Left kidney (tissue), 2 donors: ENCODE data around the gene ACER1. TPM values are rescaled to one million over a fixed set of nuclear protein-coding genes. Genes with fewer than 3 reads are reported as not detected.
"Not testable (repeated sequence)": the region's sequence is repeated elsewhere in the genome, so short reads cannot be mapped to it uniquely, and the experiment has no call there.

Experiments
- DNase-seq: peaks from one replicate; pipeline ENCODE4 v3.0.0-alpha.2; 2013
- polyA plus RNA-seq: library from polyadenylated mRNA; unstranded; fragments of 120-200 nt; gene quantifications from one replicate; pipeline ENCODE4 v1.2.1, GENCODE V29; 2013; ENCODE audit not compliant: insufficient read length

The ACER1 gene
- polyA plus RNA-seq, 1 donor: not detected

- DNase-seq: no peak
Observed at GRCh38 chr19:6288737-6289136, 44.7 kb downstream of the ACER1 start.

- DNase-seq: no peak
Observed at GRCh38 chr19:6287269-6287885, 46.0 kb downstream of the ACER1 start.

- no peak for DNase-seq
Observed at GRCh38 chr19:6286676-6287075, 46.7 kb downstream of the ACER1 start.

DNA sequence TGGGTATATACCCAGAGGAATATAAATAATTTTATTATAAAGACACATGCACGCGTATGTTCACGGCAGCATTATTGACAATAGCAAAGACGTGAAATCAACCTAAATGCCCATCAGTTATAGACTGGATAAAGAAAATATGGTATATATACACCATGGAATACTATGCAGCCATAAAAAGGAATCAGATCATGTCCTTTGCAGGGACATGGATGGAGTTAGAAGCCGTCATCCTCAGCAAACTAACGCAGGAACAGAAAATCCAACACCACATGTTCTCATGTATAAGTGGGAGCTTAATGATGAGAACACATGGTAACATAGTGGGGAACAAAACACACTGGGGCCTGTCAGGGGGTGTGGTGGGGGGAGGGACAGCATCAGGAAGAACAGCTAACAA lies 51.0 kb downstream of the ACER1 start:
- DNase-seq: not testable (repeated sequence)

- DNase-seq: peak; percentile 95
Observed at GRCh38 chr19:6279931-6280591, 53.4 kb downstream of the ACER1 start, which contains the start of gene MLLT1. MLLT1 (minus strand) TSS chr19:6279975; CDS start chr19:6279784, 191 bp downstream.

DNA sequence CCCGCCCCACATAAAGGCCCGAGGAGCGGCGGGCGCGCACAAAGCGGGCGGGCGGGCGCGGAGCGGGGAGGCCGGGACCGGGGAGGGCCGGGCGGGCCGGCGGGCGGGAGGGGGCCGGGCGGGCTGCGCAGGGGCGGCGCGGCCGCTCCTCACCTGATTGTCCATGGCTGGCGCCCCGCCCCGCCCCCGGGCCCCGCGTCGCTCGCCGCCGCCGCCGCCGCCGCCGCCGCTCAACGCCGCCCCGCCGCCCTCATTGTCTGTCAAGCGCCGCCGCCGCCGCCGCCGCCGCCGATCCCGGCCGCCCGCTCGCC lies 53.8 kb downstream of the ACER1 start:
- no peak for DNase-seq

DNA sequence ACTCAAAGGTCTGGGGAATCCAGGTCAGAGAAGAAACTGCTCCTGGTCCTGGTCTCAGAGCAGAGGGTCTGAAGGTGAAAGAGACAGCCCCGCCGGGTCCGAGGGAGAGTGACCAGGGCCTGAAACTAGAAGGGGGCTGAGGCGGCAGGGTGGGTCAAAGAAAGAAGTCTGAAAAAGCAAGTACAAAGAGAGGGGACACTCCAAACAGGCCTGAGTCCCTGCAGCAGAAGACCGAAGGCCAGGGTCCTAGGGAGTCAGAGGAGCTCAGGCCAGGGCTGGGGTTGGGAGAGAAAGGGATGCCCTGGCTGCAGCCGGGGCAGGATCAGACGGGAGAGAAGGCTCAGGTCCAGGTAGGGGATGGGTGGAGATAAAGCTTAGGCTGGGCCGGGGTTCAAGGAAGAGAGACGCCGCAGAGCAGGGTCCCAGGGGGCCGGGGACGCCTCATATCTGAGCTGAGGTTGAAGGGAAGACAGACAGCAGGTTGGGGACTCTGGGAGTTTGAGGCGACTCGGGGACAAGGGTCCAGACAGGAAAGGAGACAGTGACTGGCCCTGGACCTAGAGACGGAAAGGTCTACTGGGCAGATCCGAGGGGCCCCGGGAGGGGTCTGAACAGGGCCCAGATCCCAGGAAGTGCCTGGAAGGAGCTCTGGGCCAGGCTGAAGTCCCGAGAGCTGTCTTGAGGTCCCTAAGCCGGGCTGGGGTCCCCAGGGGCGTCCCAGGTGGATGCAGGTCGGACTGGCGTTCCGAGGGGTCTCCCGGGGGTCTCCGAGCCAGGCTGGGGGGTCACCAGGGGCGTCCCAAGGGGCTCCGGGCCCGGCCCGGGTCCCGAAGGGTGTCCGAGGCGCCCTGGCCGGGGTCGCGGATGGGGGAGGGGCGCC lies 54.4 kb downstream of the ACER1 start:
- DNase-seq: no peak

DNA sequence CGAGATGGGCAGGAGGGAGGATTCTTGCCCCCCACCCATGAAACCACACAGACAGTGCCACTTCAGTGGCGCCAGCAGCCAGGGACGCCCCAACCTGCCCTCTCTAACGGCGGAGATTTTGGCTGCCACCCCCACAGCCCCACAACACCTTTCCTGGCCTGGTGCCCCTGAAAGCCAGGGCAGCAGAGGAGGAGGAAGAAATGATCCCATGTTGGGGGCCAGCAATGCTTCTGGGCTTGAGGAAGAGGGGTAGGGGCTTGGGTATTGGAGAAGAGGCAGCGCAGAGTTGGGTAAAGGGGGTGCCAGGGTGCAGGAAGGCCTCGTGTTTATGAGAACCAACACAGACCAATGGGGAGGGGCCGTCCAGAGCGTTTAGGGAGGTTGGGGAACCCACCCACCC lies 55.4 kb downstream of the ACER1 start:
- DNase-seq: no peak

DNA sequence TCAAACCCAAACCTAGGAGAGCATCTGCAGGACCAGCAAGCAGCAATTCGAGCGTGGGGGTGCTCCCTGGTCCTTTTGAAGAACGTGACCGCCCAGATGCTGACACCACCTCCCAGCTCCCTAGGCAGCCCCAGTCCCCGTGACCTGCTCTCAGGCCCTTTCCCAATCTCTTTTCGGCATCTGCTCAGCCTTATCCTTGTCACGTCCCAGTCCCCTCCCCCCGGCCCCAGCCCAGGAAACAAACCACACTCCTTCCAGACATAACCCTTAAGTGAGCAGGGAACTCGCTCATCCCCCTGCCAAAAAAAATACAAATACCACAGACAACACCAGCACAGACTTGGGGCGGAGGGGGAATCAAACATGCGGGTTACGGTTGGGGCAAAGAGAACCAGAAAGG lies 57.0 kb downstream of the ACER1 start:
- DNase-seq: no peak

- DNase-seq: no peak
Observed at GRCh38 chr19:6275170-6275744, 58.2 kb downstream of the ACER1 start.

GRCh38 chr19:6274756-6275155 lies 58.7 kb downstream of the ACER1 start:
- no peak for DNase-seq

GRCh38 chr19:6273701-6274601 lies 59.5 kb downstream of the ACER1 start:
- no peak for DNase-seq

GRCh38 chr19:6272913-6273600 lies 60.4 kb downstream of the ACER1 start:
- DNase-seq: no peak

DNA sequence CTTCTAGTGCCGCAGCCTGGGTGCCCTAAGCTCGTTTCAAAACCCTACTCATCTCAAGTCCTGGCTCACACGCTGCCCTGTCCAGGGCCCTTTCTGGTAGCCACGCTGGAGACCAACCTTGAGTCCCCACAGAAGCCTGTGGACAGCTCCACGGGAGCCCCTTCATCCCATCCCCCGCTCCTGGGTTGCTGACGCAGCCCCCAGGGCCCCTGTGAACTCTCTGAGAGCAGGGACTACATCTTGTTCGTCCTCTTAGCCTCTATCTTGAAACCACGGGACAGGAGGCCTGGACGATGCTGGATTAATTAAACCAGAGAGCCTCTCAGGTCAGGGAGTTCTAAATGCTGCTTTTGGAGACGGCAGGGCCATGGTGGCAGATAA lies 61.0 kb downstream of the ACER1 start:
- DNase-seq: no peak

DNA sequence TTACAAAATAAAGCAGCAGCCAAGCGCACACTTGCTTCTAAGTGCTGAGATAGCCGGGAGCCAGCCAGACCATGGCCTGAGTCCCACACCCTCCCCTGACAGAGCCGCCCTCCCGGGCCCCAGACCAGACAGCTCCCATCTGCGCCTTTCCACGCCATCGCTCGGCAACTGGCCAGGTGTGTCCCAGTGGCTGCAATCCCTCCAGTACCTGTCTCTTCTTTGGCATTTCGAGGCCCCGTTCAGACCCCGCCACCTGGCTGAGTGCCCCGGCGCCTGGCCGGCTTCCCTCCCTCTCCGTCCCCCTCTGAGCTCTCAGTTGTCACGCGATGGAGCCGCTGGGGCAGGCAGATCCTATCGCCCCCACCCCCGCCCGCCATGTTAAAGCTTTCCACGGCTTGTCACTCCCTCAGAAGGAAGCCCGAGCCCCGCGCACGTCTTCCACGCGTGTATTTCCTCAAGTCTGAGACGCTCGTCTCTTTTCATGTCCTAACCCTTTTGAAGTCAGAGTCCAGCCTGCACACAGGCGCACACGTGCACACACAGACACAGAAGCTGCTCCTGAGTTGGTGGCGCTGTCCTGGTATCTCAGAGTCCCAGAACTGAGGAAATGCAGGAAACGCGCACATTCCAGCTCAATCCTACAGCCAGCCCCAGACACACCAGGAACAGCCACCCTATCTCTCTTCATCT lies 61.5 kb downstream of the ACER1 start:
- no peak for DNase-seq

DNA sequence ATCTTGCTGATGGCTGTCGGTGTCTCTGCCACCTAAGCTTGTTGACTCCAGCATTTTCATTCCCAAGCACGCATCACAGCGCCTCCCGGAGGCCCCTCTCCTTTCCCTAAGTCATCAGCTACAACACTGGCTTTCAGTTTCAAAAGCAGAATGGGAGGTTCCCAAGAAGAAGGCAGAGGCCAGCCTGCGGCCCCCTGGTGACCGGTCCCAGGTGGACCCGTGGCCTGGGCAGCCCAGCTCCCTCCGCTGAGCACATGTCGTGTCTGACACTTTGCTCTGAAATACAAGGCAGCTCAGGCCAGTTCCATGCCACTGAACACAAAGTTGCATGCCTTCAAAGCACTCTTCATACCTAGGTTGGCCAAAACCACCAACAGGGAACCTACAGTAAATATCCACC lies 62.2 kb downstream of the ACER1 start:
- DNase-seq: no peak

GRCh38 chr19:6270822-6271221 lies 62.6 kb downstream of the ACER1 start:
- no peak for DNase-seq

GRCh38 chr19:6270076-6270745 lies 63.2 kb downstream of the ACER1 start:
- no peak for DNase-seq

DNA sequence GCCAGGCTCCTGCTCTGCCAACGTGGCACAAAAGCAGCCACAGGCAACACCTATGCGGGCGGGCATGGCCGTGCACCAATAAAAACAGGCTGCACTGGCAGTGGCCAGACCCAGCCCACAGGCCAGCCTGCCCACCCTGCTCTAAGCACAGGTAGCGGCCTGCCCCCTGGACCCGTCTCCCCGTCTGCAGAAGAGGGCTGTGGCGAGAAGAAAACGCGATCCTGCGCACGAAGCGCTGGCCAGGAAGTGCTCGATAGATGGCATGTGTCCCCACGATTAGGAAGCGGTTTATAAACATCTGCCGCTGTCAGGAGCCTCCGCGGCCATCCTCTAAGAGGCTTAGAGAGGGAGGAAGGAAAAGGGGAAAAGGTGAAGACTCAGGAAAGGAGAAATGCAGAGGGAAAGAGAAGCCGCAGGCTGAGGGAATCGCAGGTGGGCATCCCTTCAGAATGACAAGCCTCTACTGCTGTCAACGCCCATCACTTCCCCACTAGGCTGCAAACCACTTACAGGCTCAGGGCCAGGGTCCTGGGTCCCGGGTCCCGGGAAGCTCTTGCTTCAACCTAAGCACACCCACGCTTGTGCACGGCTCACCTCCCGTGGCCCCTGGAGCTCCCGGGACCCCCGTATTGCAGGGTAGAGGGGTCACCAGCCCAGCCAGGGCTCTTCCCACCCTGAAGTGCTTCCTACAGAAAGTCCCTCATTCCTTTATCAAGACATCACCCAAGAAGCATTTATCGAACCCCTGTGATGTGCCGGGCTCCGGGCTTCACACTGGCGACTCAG lies 64.1 kb downstream of the ACER1 start:
- DNase-seq: no peak
